Muscle of leg (tissue), 11 donors: Measurements from ENCODE around the gene RPTOR. TPM values are rescaled to one million over a fixed set of nuclear protein-coding genes. Genes with fewer than 3 reads are reported as not detected.

Source experiments
- DNase-seq: peaks from one replicate; pipeline ENCODE4 v3.0.0; 2013
- H3K27ac ChIP-seq: one replicate; pipeline ENCODE4 v1.5.1; 2013; ENCODE audit warnings: mild to moderate bottlenecking, low read length, control low read depth
- H3K27me3 ChIP-seq: one replicate; pipeline ENCODE4 v1.6.1; 2013; ENCODE audit warnings: low read length; ENCODE audit not compliant: control insufficient read depth, insufficient read depth
- H3K36me3 ChIP-seq: one replicate; pipeline ENCODE4 v1.6.1; 2013; ENCODE audit warnings: low read length; ENCODE audit not compliant: control insufficient read depth, insufficient read depth
- H3K4me1 ChIP-seq: one replicate; pipeline ENCODE4 v1.6.1; 2013; ENCODE audit warnings: low read length; ENCODE audit not compliant: control insufficient read depth, insufficient read depth
- H3K4me3 ChIP-seq: one replicate; pipeline ENCODE4 v1.5.1; 2013; ENCODE audit warnings: low read length, control low read depth
- H3K9me3 ChIP-seq: replicated peaks from 2 replicates; pipeline ENCODE4 v1.6.1; 2013; ENCODE audit warnings: low read depth, low read length; ENCODE audit not compliant: control insufficient read depth
- whole genome bisulfite sequencing: methylation state at CpG from one replicate; pipeline ENCODE4 v1.1.5; 2013; ENCODE audit warnings: missing lambda C conversion rate; ENCODE audit not compliant: insufficient coverage; 5-methylcytosine and 5-hydroxymethylcytosine counted together
- polyA plus RNA-seq, 8 donors: library from polyadenylated mRNA; unstranded; fragments of 120-200 nt; gene quantifications; one replicate each; pipeline versions ENCODE4 v1.2.1 to v1.2.3, GENCODE V29; 2013; ENCODE audit warnings: inconsistent platforms in 1 of 8, low replicate concordance in 1 of 8; ENCODE audit not compliant: insufficient read length in 8 of 8, insufficient read depth in 1 of 8
- total RNA-seq: library from RNA; stranded (reverse); fragments of 120-200 nt; gene quantifications from one replicate; pipeline ENCODE4 v1.2.4, GENCODE V29; 2013

RPTOR gene
- total and polyA plus RNA-seq, 9 donors, result 17.3 to 23.7 (median 20.0) TPM

- Histone ChIP-seq H3K4me1 (peaks cover 36% of the 10 kb centered on the region), H3K4me3 (no peak overlapping the region), H3K27me3 (no peaks in the 10 kb centered on the region), H3K9me3 (no peaks in the 10 kb centered on the region), H3K36me3 (peaks cover 6% of the 10 kb centered on the region), H3K27ac (no peak overlapping the region)
- DNase-seq, result no peak
- WGBS, result no CpG with 5 or more reads among the region's 2 CpGs
Observed at GRCh38 chr17:80935526-80935925, 390.9 kb downstream of the RPTOR start.

GRCh38 chr17:80936218-80936617 is 391.6 kb downstream of the RPTOR start:
- WGBS, result 100% methylated on average over 1 of the region's 4 CpGs
- peaks cover 7% of the 10 kb centered on the region for H3K36me3 ChIP-seq
- peaks cover 34% of the 10 kb centered on the region for H3K4me1 ChIP-seq
- no peak overlapping the region for H3K4me3 ChIP-seq
- H3K9me3 ChIP-seq, result no peaks in the 10 kb centered on the region
- no peak overlapping the region for H3K27ac ChIP-seq
- H3K27me3 ChIP-seq, result no peaks in the 10 kb centered on the region
- DNase-seq, result no peak

GRCh38 chr17:80936723-80937122 is 392.1 kb downstream of the RPTOR start:
- H3K4me1 ChIP-seq, result peaks cover 34% of the 10 kb centered on the region
- H3K36me3 ChIP-seq, result peaks cover 5% of the 10 kb centered on the region
- no peak overlapping the region for H3K27ac ChIP-seq
- WGBS, result 25% methylated on average over 2 of the region's 12 CpGs
- no peaks in the 10 kb centered on the region for H3K9me3 ChIP-seq
- no peak overlapping the region for H3K4me3 ChIP-seq
- DNase-seq, result no peak
- no peaks in the 10 kb centered on the region for H3K27me3 ChIP-seq

GRCh38 chr17:80937462-80938381 is 393.1 kb downstream of the RPTOR start:
- Histone ChIP-seq H3K4me1 (peaks cover 39% of the 10 kb centered on the region), H3K4me3 (no peak overlapping the region), H3K36me3 (peaks cover 5% of the 10 kb centered on the region), H3K9me3 (no peaks in the 10 kb centered on the region), H3K27me3 (no peaks in the 10 kb centered on the region), H3K27ac (peak overlapping the region; percentile 33)
- peak; percentile 81 for DNase-seq
- WGBS, result 42% methylated on average over 24 of the region's 28 CpGs

GRCh38 chr17:80938556-80938955 is 393.9 kb downstream of the RPTOR start:
- H3K27ac ChIP-seq, result no peak overlapping the region
- no peaks in the 10 kb centered on the region for H3K27me3 ChIP-seq
- 38% methylated on average over 11 of the region's 12 CpGs for WGBS
- H3K9me3 ChIP-seq, result no peaks in the 10 kb centered on the region
- DNase-seq, result peak; percentile 72
- H3K4me1 ChIP-seq, result peaks cover 47% of the 10 kb centered on the region
- no peak overlapping the region for H3K4me3 ChIP-seq
- peaks cover 5% of the 10 kb centered on the region for H3K36me3 ChIP-seq

- H3K4me1 ChIP-seq, result peaks cover 55% of the 10 kb centered on the region
- peaks cover 4% of the 10 kb centered on the region for H3K36me3 ChIP-seq
- no peak overlapping the region for H3K27ac ChIP-seq
- no peak overlapping the region for H3K4me3 ChIP-seq
- no peak for DNase-seq
- WGBS, result 88% methylated on average over 22 of the region's 27 CpGs
- H3K9me3 ChIP-seq, result no peaks in the 10 kb centered on the region
- H3K27me3 ChIP-seq, result no peaks in the 10 kb centered on the region
Observed at GRCh38 chr17:80939151-80940145, 394.8 kb downstream of the RPTOR start.

GRCh38 chr17:80940171-80941123 is 395.8 kb downstream of the RPTOR start:
- no peak for DNase-seq
- Histone ChIP-seq H3K27ac (no peak overlapping the region), H3K4me1 (peaks cover 55% of the 10 kb centered on the region), H3K9me3 (no peaks in the 10 kb centered on the region), H3K4me3 (no peak overlapping the region), H3K36me3 (peaks cover 2% of the 10 kb centered on the region), H3K27me3 (no peaks in the 10 kb centered on the region)
- 88% methylated on average over 21 of the region's 38 CpGs for WGBS

- no peaks in the 10 kb centered on the region for H3K27me3 ChIP-seq
- no peak overlapping the region for H3K4me3 ChIP-seq
- no peak overlapping the region for H3K27ac ChIP-seq
- 97% methylated on average over 11 of the region's 12 CpGs for WGBS
- DNase-seq, result no peak
- no peaks in the 10 kb centered on the region for H3K9me3 ChIP-seq
- peaks cover 9% of the 10 kb centered on the region for H3K36me3 ChIP-seq
- H3K4me1 ChIP-seq, result peaks cover 55% of the 10 kb centered on the region
Observed at GRCh38 chr17:80941171-80941570, 396.5 kb downstream of the RPTOR start.

- Histone ChIP-seq H3K27ac (peak overlapping the region; percentile 75), H3K4me3 (no peak overlapping the region)
- 63% methylated on average over 29 of the region's 33 CpGs for WGBS
Observed at GRCh38 chr17:80941743-80942422, 397.2 kb downstream of the RPTOR start.

More at GRCh38 chr17:80941743-80942422, 397.2 kb downstream of the RPTOR start:
- Histone ChIP-seq H3K36me3 (peaks cover 16% of the 10 kb centered on the region), H3K9me3 (no peaks in the 10 kb centered on the region), H3K27me3 (no peaks in the 10 kb centered on the region), H3K4me1 (peaks cover 55% of the 10 kb centered on the region)
- peak; percentile 38 for DNase-seq
